Breast epithelium (tissue), 4 donors: ENCODE measurements around the gene RENBP. TPM values are rescaled to one million over a fixed set of nuclear protein-coding genes. Genes with fewer than 3 reads are reported as not detected.

ENCODE experiments used
- DNase-seq, 2 donors: peaks; one replicate each; pipeline ENCODE4 v3.0.0-alpha.2; 2019; ENCODE audit warnings: low spot score in 2 of 2
- H3K27ac ChIP-seq, 2 donors: fragments of 200-600 bp; sonication (generic) in 1 of 2; one replicate each; pipeline ENCODE4 v1.5.1; 2016 to 2019; ENCODE audit warnings: mild to moderate bottlenecking in 1 of 2
- H3K27me3 ChIP-seq, 2 donors: fragments of 200-600 bp; sonication (generic) in 1 of 2; one replicate each; pipeline versions ENCODE4 v1.5.1 to v1.6.0; 2017 to 2019; ENCODE audit warnings: control low read depth in 1 of 2, mild to moderate bottlenecking in 1 of 2
- H3K36me3 ChIP-seq: fragments of 200-600 bp; one replicate; pipeline ENCODE4 v1.5.1; 2019
- H3K4me1 ChIP-seq, 2 donors: fragments of 200-600 bp; sonication (generic); one replicate each; pipeline ENCODE4 v1.5.1; 2016 to 2019; ENCODE audit warnings: control low read depth in 1 of 2
- H3K4me3 ChIP-seq, 3 donors: fragments of 200-600 bp; sonication (generic); 1 replicate in 2 of 3; 2 replicates in 1 of 3; pipeline ENCODE4 v1.5.1; 2016 to 2019; ENCODE audit warnings: mild to moderate bottlenecking in 3 of 3, moderate library complexity in 2 of 3
- H3K9me3 ChIP-seq, 2 donors: fragments of 200-600 bp; sonication (generic) in 1 of 2; one replicate each; pipeline ENCODE4 v1.5.1; 2016 to 2019; ENCODE audit warnings: control low read depth in 1 of 2
- POLR2A ChIP-seq: fragments of 450-650 bp; IDR thresholded peaks from one replicate; pipeline ENCODE4 v1.6.1; 2016; ENCODE audit warnings: antibody characterized with exemption, mild to moderate bottlenecking, moderate library complexity
- POLR2AphosphoS5 ChIP-seq, 3 donors: sonication (generic); formaldehyde crosslinking; IDR thresholded peaks; one replicate each; pipeline ENCODE4 v1.6.1; 2017; ENCODE audit warnings: antibody characterized with exemption in 3 of 3
- intact Hi-C: fragments of 100-400 bp; cut with DNase I; formaldehyde crosslinking; loops from one replicate; pipeline ENCODE4 v1.15.1; 2023; ENCODE audit warnings: low total_unique reads
- total RNA-seq, 3 donors: library from RNA; depleted of rRNA; stranded (reverse); fragments of >200 nt; gene quantifications; one replicate each; pipeline ENCODE4 v1.1.0, GENCODE V29; 2016
- TF ChIP-seq, protein P1 (sequence below), 3 donors: fragments of 450-650 bp; IDR thresholded peaks; one replicate each; pipeline ENCODE4 v1.5.1; 2016 to 2017; ENCODE audit warnings: antibody characterized with exemption in 3 of 3, mild to moderate bottlenecking in 3 of 3, moderate library complexity in 3 of 3

Gene RENBP
- total RNA-seq, 3 donors from 2014 or later: 6.6 to 50.7 (median 6.9) TPM

DNA sequence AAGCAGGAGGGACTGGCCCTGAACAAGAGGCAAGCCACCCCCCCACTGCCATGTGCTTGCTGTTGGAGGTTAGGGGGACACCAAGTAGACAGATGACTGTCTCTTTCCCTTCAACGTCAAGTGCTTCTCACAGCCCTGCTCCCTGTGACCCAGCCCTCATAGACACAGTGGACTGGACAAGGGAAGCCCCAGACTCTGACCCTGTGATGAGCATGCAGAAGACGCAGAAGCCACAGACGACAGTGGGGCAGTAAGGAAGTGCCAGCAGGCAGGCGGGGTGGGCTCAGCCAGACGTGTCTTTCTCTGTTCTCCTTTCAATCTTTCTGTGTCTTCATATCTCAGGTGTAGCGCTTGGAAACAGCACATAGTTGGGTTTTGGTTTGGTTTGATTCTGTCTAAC lies 56.1 kb downstream of the RENBP start:
- Histone ChIP-seq H3K27me3 (peaks cover 6 to 63% of the 10 kb centered on the region in 2 donors), H3K27ac (no peak overlapping the region), H3K4me1 (no peaks in the 10 kb centered on the region), H3K9me3 (no peaks in the 10 kb centered on the region), H3K4me3 (no peak overlapping the region), H3K36me3 (no peaks in the 10 kb centered on the region)
- no peak for DNase-seq
- no peak for TF ChIP-seq POLR2A
- TF ChIP-seq, protein P1, sequence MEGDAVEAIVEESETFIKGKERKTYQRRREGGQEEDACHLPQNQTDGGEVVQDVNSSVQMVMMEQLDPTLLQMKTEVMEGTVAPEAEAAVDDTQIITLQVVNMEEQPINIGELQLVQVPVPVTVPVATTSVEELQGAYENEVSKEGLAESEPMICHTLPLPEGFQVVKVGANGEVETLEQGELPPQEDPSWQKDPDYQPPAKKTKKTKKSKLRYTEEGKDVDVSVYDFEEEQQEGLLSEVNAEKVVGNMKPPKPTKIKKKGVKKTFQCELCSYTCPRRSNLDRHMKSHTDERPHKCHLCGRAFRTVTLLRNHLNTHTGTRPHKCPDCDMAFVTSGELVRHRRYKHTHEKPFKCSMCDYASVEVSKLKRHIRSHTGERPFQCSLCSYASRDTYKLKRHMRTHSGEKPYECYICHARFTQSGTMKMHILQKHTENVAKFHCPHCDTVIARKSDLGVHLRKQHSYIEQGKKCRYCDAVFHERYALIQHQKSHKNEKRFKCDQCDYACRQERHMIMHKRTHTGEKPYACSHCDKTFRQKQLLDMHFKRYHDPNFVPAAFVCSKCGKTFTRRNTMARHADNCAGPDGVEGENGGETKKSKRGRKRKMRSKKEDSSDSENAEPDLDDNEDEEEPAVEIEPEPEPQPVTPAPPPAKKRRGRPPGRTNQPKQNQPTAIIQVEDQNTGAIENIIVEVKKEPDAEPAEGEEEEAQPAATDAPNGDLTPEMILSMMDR (IDR thresholded peaks at IDR 0.05): no peak
- no peak for TF ChIP-seq POLR2AphosphoS5 (IDR thresholded peaks at IDR 0.05)
- intact Hi-C loops: no loop called here

DNA sequence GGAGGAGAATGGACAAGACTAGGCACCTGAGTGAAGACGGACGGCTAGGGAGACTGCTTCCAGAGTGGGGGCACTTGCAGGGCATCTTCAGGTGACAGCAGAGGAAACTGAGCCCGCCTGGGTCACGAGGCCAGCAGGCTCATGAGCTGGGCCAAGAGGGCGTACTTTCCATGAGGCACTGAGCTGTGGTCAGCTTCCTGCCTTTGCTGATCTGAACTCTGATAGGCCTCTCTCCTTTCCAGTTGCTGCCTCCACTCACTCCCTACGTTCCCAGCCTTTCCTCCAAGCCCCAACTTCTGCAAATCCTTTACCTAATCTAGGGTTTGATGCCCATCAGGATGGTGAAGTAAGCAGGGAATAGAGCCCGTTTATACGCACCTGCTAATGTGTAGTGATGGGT lies 57.1 kb downstream of the RENBP start:
- Histone ChIP-seq H3K27me3 (peaks cover 6 to 65% of the 10 kb centered on the region in 2 donors), H3K36me3 (no peaks in the 10 kb centered on the region), H3K9me3 (no peaks in the 10 kb centered on the region), H3K27ac (no peak overlapping the region), H3K4me3 (no peak overlapping the region), H3K4me1 (no peaks in the 10 kb centered on the region)
- TF ChIP-seq, protein P1 (IDR thresholded peaks at IDR 0.05): no peak
- no peak for TF ChIP-seq POLR2A
- no peak for TF ChIP-seq POLR2AphosphoS5 (IDR thresholded peaks at IDR 0.05)
- no peak for DNase-seq
- intact Hi-C loops: no loop called here

DNA sequence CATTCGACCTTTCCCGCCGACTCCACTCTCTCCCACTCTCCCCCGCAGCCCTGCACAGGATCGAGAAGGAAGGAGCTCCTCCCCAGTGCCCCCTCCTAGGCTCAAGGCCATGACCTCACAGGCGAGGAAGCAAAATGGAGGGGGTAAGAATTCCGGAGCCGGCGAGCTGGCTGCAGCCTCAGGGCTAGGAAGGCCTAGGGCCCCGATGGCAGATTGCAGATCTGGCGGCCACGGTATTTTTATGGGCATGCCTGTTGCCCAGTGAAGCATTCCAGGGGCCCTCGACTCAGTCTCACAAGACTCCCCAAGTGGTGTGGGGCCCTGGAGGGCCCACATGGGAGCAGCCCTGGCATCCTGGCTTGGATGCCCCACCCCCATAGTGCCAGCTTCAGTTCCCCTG lies 57.5 kb downstream of the RENBP start:
- Histone ChIP-seq H3K27ac (no peak overlapping the region), H3K27me3 (peaks cover 6 to 65% of the 10 kb centered on the region in 2 donors), H3K9me3 (no peaks in the 10 kb centered on the region), H3K4me1 (no peaks in the 10 kb centered on the region), H3K4me3 (no peak overlapping the region), H3K36me3 (no peaks in the 10 kb centered on the region)
- intact Hi-C loops: no loop called here
- TF ChIP-seq POLR2A: no peak
- TF ChIP-seq, protein P1 (IDR thresholded peaks at IDR 0.05): no peak
- no peak for TF ChIP-seq POLR2AphosphoS5 (IDR thresholded peaks at IDR 0.05)
- no peak for DNase-seq

DNA sequence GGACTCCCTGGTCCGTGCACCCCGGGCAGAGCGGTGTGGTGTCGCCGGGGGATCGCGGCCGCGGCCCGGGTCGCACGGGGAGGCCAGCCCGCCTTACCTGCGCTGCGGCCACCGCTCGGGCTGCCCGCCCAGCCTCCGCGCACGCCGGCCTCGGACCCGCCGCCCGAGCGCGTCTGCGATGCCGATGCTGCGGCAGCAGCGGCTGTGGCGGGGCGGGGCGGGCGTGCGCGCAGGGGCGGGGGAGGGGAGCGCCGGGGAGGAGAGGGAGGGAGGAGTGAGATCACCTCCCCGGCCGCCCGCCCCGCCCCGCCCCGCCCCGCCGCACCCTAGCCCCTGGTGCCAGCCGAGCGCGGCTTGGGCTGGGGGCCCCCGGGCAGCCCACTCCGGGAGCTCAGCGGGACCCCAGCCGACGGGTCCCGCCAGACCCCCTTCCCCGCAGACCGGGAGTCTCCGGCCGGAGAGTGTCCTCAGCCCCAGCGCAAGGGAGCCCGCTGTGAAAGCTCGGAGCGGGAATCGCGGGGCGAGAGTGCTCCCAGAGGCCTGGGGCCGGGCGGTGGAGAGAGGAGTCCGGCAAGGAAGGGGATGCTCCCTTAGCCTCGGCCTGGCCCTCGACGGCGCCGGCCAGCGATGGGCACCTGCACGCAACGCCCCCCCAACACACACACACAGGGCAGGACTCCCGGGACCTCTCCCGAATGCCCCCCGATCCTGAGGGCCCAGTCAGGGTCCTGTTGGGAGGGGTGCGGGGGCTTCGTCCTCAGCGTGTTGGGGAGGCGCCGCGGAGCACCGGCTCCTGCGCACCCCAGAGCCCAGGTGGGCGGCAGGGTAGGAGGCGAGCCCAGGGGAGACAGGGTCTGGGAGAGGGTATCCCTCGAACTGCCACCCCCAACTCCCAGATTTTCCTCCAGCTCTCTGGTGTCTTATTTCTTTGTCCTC lies 58.2 kb downstream of the RENBP start, which contains the start of gene L1CAM:
L1CAM (minus strand) TSS at position 206 of the 936 bp plus-strand sequence. CDS start 10,337 bp downstream, outside the sequence.
- DNase-seq: no peak
- peaks cover 6 to 70% of the 10 kb centered on the region in 2 donors for H3K27me3 ChIP-seq
- no peak within 1 kb of the TSS for H3K27ac ChIP-seq
- H3K36me3 ChIP-seq: no peaks in the 10 kb centered on the region
- intact Hi-C loops: no loop called here
- no peak for TF ChIP-seq POLR2AphosphoS5 (IDR thresholded peaks at IDR 0.05)
- TF ChIP-seq, protein P1 (IDR thresholded peaks at IDR 0.05): no peak
- peak within 1 kb of the TSS in 2 of 3 donors; percentile 26 to 54 for H3K4me3 ChIP-seq
- H3K4me1 ChIP-seq: no peaks in the 10 kb centered on the region
- no peaks in the 10 kb centered on the region for H3K9me3 ChIP-seq

Other genes with a start within 250 kb of the RENBP start
- gene BCAP31, start 220.3 kb downstream of the RENBP start, total RNA-seq: 100 to 1,000 TPM; 120 to 245 (median 129) TPM
- gene ABCD1, start 219.8 kb downstream of the RENBP start, total RNA-seq: 10 to 100 TPM; 10.2 to 27.8 (median 10.5) TPM
- 10 to 100 TPM; 12.3 to 17.9 (median 13.4) TPM for gene PLXNB3, start 180.4 kb downstream of the RENBP start, total RNA-seq
- 1 to 10 TPM in 2 of 3 donors, under 1 TPM in 1; 0.33 to 1.5 (median 1.3) TPM for gene SRPK3, start 163.6 kb downstream of the RENBP start, total RNA-seq
- gene IDH3G, start 150.3 kb downstream of the RENBP start, total RNA-seq: 10 to 100 TPM; 75.4 to 91.5 (median 76.5) TPM
- 100 to 1,000 TPM; 112 to 252 (median 182) TPM for gene SSR4, start 150.0 kb downstream of the RENBP start, total RNA-seq
- gene PDZD4, start 114.1 kb downstream of the RENBP start, total RNA-seq: 1 to 10 TPM in 2 of 3 donors, under 1 TPM in 1; 0.80 to 5.6 (median 2.9) TPM
- gene L1CAM, start 58.5 kb downstream of the RENBP start, total RNA-seq: 1 to 10 TPM in 1 of 3 donors, under 1 TPM in 2; 0.29 to 1.8 (median 0.66) TPM
- gene AVPR2, start 40.0 kb downstream of the RENBP start, total RNA-seq: 1 to 10 TPM in 2 of 3 donors, under 1 TPM in 1; 0.44 to 5.9 (median 5.3) TPM
- gene ARHGAP4, start 18.4 kb downstream of the RENBP start, total RNA-seq: 10 to 100 TPM; 18.4 to 21.5 (median 19.8) TPM
- 10 to 100 TPM; 57.7 to 81.0 (median 79.2) TPM for gene NAA10, start 9.6 kb downstream of the RENBP start, total RNA-seq
- gene HCFC1, start 27.2 kb upstream of the RENBP start, total RNA-seq: 10 to 100 TPM; 20.2 to 23.0 (median 22.6) TPM
- 10 to 100 TPM in 1 of 3 donors, 1 to 10 TPM in 2; 7.6 to 10.9 (median 8.2) TPM for gene TMEM187, start 28.1 kb upstream of the RENBP start, total RNA-seq
- gene IRAK1, start 75.3 kb upstream of the RENBP start, total RNA-seq: 10 to 100 TPM; 43.7 to 66.2 (median 50.8) TPM
- 10 to 100 TPM; 56.3 to 58.3 (median 57.8) TPM for gene MECP2, start 153.1 kb upstream of the RENBP start, total RNA-seq
- gene OPN1LW, start 199.6 kb upstream of the RENBP start, total RNA-seq: not detected
- gene OPN1MW, start 238.0 kb upstream of the RENBP start, total RNA-seq: not detected